ENCODE data around the gene TRDN.
"Not testable (repeated sequence)": the region's sequence is repeated elsewhere in the genome, so short reads cannot be mapped to it uniquely, and the experiment has no call there.

The TRDN gene

DNA sequence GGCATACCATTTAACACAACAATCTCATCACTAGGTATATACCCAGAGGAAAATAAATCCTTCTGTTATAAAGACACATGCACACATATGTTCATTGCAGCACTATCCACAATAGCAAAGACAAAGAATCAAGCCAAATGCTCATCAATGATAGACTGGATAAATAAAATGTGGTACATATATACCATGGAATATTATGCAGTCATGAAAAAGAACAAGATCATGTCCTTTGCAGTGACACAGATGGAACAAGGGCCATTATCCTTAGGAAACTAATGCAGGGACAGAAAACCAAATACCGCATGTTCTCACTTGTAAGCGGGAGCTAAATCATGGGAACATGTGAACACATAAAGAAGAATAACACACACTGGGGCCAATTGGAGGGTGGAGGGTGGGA, 322.3 kb downstream of the TRDN start:
- not testable (repeated sequence) for H3K36me3 ChIP-seq (ENCODE audit: control insufficient read depth in 2 of 2, insufficient read depth in 2 of 2, low read length in 2 of 2); H3K27ac ChIP-seq (ENCODE audit: low read length); H3K9ac ChIP-seq (ENCODE audit: low read length in 2 of 2); H3K4me1 ChIP-seq (ENCODE audit: control insufficient read depth, insufficient read depth, low read length); H3K4me3 ChIP-seq (ENCODE audit: low read length in 2 of 2); H3K9me3 ChIP-seq (ENCODE audit: control insufficient read depth in 2 of 2, low read length in 2 of 2); H3K27me3 ChIP-seq (ENCODE audit: control insufficient read depth in 1 of 2, insufficient read depth in 2 of 2, low read length in 2 of 2)

DNA sequence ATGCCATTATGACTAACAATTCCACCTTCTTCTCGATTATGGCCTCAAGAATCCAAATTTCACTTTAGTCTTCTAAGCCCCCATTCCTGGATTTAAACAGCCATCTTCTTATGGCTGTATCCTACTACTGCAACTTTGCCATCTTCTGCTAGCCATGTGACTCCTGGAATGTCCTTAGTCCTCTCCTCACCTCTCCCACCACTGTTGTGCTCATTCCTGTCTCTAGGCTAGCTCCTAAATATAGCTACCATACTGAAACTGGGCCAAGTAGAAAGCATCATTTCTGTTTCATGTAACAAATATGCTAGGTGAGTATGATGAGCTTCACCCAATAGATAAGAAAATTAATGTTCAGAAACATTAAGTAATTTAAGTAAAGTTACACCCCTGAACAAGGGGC, 327.6 kb downstream of the TRDN start:
- no peaks in the 10 kb centered on the region for H3K36me3 ChIP-seq (ENCODE audit: control insufficient read depth in 2 of 2, insufficient read depth in 2 of 2, low read length in 2 of 2)
- no peaks in the 10 kb centered on the region for H3K9me3 ChIP-seq (ENCODE audit: control insufficient read depth in 2 of 2, low read length in 2 of 2)
- H3K4me1 ChIP-seq (ENCODE audit: control insufficient read depth, insufficient read depth, low read length), result no peaks in the 10 kb centered on the region
- H3K27me3 ChIP-seq (ENCODE audit: control insufficient read depth in 1 of 2, insufficient read depth in 2 of 2, low read length in 2 of 2), result no peaks in the 10 kb centered on the region
- H3K4me3 ChIP-seq (ENCODE audit: low read length in 2 of 2), result no peak overlapping the region
- H3K27ac ChIP-seq (ENCODE audit: low read length), result no peak overlapping the region
- H3K9ac ChIP-seq (ENCODE audit: low read length in 2 of 2), result no peak overlapping the region

DNA sequence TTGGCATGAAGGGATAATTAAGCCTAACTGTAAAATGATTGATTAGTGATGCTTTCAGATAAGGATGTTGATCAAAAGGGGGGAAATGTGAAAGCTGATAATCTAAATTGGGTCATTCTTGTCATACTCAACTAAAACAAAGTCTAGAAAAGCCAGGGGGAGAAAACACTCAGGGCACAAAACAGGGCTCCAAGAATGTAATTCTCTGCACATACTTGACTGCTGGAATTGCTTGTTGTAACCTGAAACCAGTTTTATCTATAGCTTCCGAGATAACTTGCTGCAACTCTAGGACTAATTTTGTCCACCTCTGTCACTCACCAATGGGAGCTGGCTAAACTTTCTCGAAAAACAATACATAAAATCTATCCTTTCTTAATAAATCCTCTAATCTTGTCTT, 330.4 kb downstream of the TRDN start:
- no peaks in the 10 kb centered on the region for H3K4me1 ChIP-seq (ENCODE audit: control insufficient read depth, insufficient read depth, low read length)
- no peaks in the 10 kb centered on the region for H3K9me3 ChIP-seq (ENCODE audit: control insufficient read depth in 2 of 2, low read length in 2 of 2)
- H3K36me3 ChIP-seq (ENCODE audit: control insufficient read depth in 2 of 2, insufficient read depth in 2 of 2, low read length in 2 of 2), result no peaks in the 10 kb centered on the region
- no peak overlapping the region for H3K4me3 ChIP-seq (ENCODE audit: low read length in 2 of 2)
- no peak overlapping the region for H3K9ac ChIP-seq (ENCODE audit: low read length in 2 of 2)
- no peaks in the 10 kb centered on the region for H3K27me3 ChIP-seq (ENCODE audit: control insufficient read depth in 1 of 2, insufficient read depth in 2 of 2, low read length in 2 of 2)
- no peak overlapping the region for H3K27ac ChIP-seq (ENCODE audit: low read length)

DNA sequence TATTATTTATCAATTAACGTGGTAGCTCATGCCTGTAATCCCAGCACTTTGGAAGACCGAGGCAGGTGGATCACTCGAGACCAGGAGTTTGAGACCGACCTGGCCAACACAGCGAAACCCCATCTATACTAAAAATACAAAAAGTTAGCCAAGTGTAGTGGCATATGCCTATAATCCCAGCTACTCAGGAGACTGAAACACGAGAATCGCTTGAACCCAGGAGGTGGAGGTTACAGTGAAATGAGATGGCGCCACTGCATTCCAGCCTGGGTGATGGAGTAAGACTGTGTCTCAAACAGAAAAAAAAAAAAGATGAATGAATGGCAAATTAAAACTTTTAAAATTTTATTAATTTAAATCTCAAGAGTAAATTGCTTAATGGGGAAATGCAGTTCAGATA, 341.1 kb downstream of the TRDN start:
- Histone ChIP-seq H3K27me3 (ENCODE audit: control insufficient read depth in 1 of 2, insufficient read depth in 2 of 2, low read length in 2 of 2) (no peaks in the 10 kb centered on the region), H3K27ac (ENCODE audit: low read length) (no peak overlapping the region), H3K36me3 (ENCODE audit: control insufficient read depth in 2 of 2, insufficient read depth in 2 of 2, low read length in 2 of 2) (no peaks in the 10 kb centered on the region), H3K9ac (ENCODE audit: low read length in 2 of 2) (no peak overlapping the region), H3K4me1 (ENCODE audit: control insufficient read depth, insufficient read depth, low read length) (no peaks in the 10 kb centered on the region), H3K9me3 (ENCODE audit: control insufficient read depth in 2 of 2, low read length in 2 of 2) (no peaks in the 10 kb centered on the region), H3K4me3 (ENCODE audit: low read length in 2 of 2) (no peak overlapping the region)

DNA sequence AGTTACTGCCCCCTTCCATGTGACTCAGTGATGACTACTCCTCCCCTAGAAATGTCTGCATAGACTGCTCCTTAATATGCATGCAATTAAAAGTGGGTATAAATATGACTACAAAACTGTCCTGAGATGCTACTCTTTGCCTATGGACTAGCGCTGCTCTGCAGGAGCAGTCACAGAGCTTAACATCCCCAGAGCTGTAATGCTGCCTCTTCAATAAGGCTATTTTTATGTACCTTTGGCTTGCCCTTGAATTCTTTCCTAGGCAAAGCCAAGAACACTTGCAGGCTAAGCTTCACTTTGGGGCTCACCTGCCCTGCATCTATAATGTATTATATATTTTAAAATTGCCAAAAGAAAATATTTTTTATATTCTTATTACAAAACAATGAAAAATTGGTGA, 341.6 kb downstream of the TRDN start:
- Histone ChIP-seq H3K9ac (ENCODE audit: low read length in 2 of 2) (no peak overlapping the region), H3K4me1 (ENCODE audit: control insufficient read depth, insufficient read depth, low read length) (no peaks in the 10 kb centered on the region), H3K36me3 (ENCODE audit: control insufficient read depth in 2 of 2, insufficient read depth in 2 of 2, low read length in 2 of 2) (no peaks in the 10 kb centered on the region), H3K27me3 (ENCODE audit: control insufficient read depth in 1 of 2, insufficient read depth in 2 of 2, low read length in 2 of 2) (no peaks in the 10 kb centered on the region), H3K9me3 (ENCODE audit: control insufficient read depth in 2 of 2, low read length in 2 of 2) (no peaks in the 10 kb centered on the region), H3K4me3 (ENCODE audit: low read length in 2 of 2) (no peak overlapping the region), H3K27ac (ENCODE audit: low read length) (no peak overlapping the region)

- H3K4me1 ChIP-seq (ENCODE audit: control insufficient read depth, insufficient read depth, low read length), result no peaks in the 10 kb centered on the region
- no peak overlapping the region for H3K4me3 ChIP-seq (ENCODE audit: low read length in 2 of 2)
- H3K27me3 ChIP-seq (ENCODE audit: control insufficient read depth in 1 of 2, insufficient read depth in 2 of 2, low read length in 2 of 2), result no peaks in the 10 kb centered on the region
- no peak overlapping the region for H3K27ac ChIP-seq (ENCODE audit: low read length)
- no peaks in the 10 kb centered on the region for H3K9me3 ChIP-seq (ENCODE audit: control insufficient read depth in 2 of 2, low read length in 2 of 2)
- no peaks in the 10 kb centered on the region for H3K36me3 ChIP-seq (ENCODE audit: control insufficient read depth in 2 of 2, insufficient read depth in 2 of 2, low read length in 2 of 2)
- H3K9ac ChIP-seq (ENCODE audit: low read length in 2 of 2), result no peak overlapping the region
Observed at GRCh38 chr6:123288649-123289048, 348.1 kb downstream of the TRDN start.

DNA sequence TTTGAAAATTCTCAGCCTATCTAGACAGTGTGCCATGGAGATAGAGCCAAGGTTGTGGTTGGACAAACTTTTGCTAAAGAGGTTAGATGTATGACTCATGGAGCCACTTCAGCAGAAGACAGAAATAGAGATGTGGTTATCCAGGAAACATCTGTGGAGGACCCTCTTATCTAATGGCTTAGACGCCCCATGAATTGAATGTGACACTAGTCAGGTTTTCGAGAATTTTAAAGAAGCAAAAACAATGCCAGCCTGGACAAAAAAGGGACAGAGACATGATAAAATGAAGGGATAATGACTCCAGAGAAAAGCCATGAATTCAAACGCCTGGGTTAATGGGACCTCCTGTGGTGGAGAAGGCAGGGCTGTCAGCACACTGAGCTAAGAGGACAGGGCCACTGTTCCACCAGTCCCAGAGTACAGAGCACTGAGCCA, 360.2 kb downstream of the TRDN start:
- Histone ChIP-seq H3K9me3 (ENCODE audit: control insufficient read depth in 2 of 2, low read length in 2 of 2) (no peaks in the 10 kb centered on the region), H3K36me3 (ENCODE audit: control insufficient read depth in 2 of 2, insufficient read depth in 2 of 2, low read length in 2 of 2) (no peaks in the 10 kb centered on the region)

GRCh38 chr6:123263981-123264380, 372.8 kb downstream of the TRDN start:
- Histone ChIP-seq H3K4me1 (ENCODE audit: control insufficient read depth, insufficient read depth, low read length) (no peaks in the 10 kb centered on the region), H3K27me3 (ENCODE audit: control insufficient read depth in 1 of 2, insufficient read depth in 2 of 2, low read length in 2 of 2) (no peaks in the 10 kb centered on the region), H3K27ac (ENCODE audit: low read length) (no peak overlapping the region), H3K4me3 (ENCODE audit: low read length in 2 of 2) (no peak overlapping the region), H3K9ac (ENCODE audit: low read length in 2 of 2) (no peak overlapping the region), H3K9me3 (ENCODE audit: control insufficient read depth in 2 of 2, low read length in 2 of 2) (no peaks in the 10 kb centered on the region), H3K36me3 (ENCODE audit: control insufficient read depth in 2 of 2, insufficient read depth in 2 of 2, low read length in 2 of 2) (no peaks in the 10 kb centered on the region)

More for the DNA sequence above, 360.2 kb downstream of the TRDN start:
- Histone ChIP-seq H3K27me3 (ENCODE audit: control insufficient read depth in 1 of 2, insufficient read depth in 2 of 2, low read length in 2 of 2) (no peaks in the 10 kb centered on the region), H3K27ac (ENCODE audit: low read length) (no peak overlapping the region), H3K4me1 (ENCODE audit: control insufficient read depth, insufficient read depth, low read length) (no peaks in the 10 kb centered on the region), H3K9ac (ENCODE audit: low read length in 2 of 2) (no peak overlapping the region), H3K4me3 (ENCODE audit: low read length in 2 of 2) (no peak overlapping the region)

GRCh38 chr6:123240626-123241025, 396.1 kb downstream of the TRDN start:
- Histone ChIP-seq H3K4me1 (ENCODE audit: control insufficient read depth, insufficient read depth, low read length) (no peaks in the 10 kb centered on the region), H3K4me3 (ENCODE audit: low read length in 2 of 2) (no peak overlapping the region), H3K9ac (ENCODE audit: low read length in 2 of 2) (no peak overlapping the region), H3K36me3 (ENCODE audit: control insufficient read depth in 2 of 2, insufficient read depth in 2 of 2, low read length in 2 of 2) (no peaks in the 10 kb centered on the region), H3K9me3 (ENCODE audit: control insufficient read depth in 2 of 2, low read length in 2 of 2) (no peaks in the 10 kb centered on the region), H3K27me3 (ENCODE audit: control insufficient read depth in 1 of 2, insufficient read depth in 2 of 2, low read length in 2 of 2) (no peaks in the 10 kb centered on the region), H3K27ac (ENCODE audit: low read length) (no peak overlapping the region)

- no peak overlapping the region for H3K9ac ChIP-seq (ENCODE audit: low read length in 2 of 2)
- no peaks in the 10 kb centered on the region for H3K9me3 ChIP-seq (ENCODE audit: control insufficient read depth in 2 of 2, low read length in 2 of 2)
- H3K4me1 ChIP-seq (ENCODE audit: control insufficient read depth, insufficient read depth, low read length), result no peaks in the 10 kb centered on the region
- no peak overlapping the region for H3K27ac ChIP-seq (ENCODE audit: low read length)
- no peak overlapping the region for H3K4me3 ChIP-seq (ENCODE audit: low read length in 2 of 2)
- H3K27me3 ChIP-seq (ENCODE audit: control insufficient read depth in 1 of 2, insufficient read depth in 2 of 2, low read length in 2 of 2), result no peaks in the 10 kb centered on the region
- H3K36me3 ChIP-seq (ENCODE audit: control insufficient read depth in 2 of 2, insufficient read depth in 2 of 2, low read length in 2 of 2), result no peaks in the 10 kb centered on the region
Observed at GRCh38 chr6:123233336-123233735, 403.4 kb downstream of the TRDN start.

GRCh38 chr6:123227789-123228188, 409.0 kb downstream of the TRDN start:
- H3K36me3 ChIP-seq (ENCODE audit: control insufficient read depth in 2 of 2, insufficient read depth in 2 of 2, low read length in 2 of 2); H3K4me3 ChIP-seq (ENCODE audit: low read length in 2 of 2); H3K27me3 ChIP-seq (ENCODE audit: control insufficient read depth in 1 of 2, insufficient read depth in 2 of 2, low read length in 2 of 2); H3K4me1 ChIP-seq (ENCODE audit: control insufficient read depth, insufficient read depth, low read length); H3K9ac ChIP-seq (ENCODE audit: low read length in 2 of 2); H3K9me3 ChIP-seq (ENCODE audit: control insufficient read depth in 2 of 2, low read length in 2 of 2); H3K27ac ChIP-seq (ENCODE audit: low read length): not testable (repeated sequence)

DNA sequence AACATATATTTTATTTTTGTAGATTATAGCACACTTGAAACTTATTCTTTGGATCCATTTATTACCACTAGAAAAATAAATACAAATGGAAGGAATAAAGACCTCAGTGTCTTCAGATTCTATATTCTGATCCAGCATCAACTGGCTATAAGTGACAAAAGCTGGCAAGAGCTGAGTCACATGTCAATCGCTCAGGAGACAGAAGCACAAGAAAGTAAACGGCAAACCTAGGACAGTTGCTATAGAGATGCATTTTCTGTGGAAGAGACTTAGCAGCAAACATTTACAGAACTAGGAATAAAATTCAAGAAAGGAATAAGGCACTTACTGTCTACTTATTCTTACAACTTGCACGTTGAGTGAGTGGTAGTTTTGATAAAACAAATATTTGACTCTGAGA, 410.4 kb downstream of the TRDN start:
- Histone ChIP-seq H3K4me3 (ENCODE audit: low read length in 2 of 2) (no peak overlapping the region), H3K27me3 (ENCODE audit: control insufficient read depth in 1 of 2, insufficient read depth in 2 of 2, low read length in 2 of 2) (no peaks in the 10 kb centered on the region), H3K27ac (ENCODE audit: low read length) (no peak overlapping the region), H3K4me1 (ENCODE audit: control insufficient read depth, insufficient read depth, low read length) (no peaks in the 10 kb centered on the region), H3K36me3 (ENCODE audit: control insufficient read depth in 2 of 2, insufficient read depth in 2 of 2, low read length in 2 of 2) (no peaks in the 10 kb centered on the region), H3K9me3 (ENCODE audit: control insufficient read depth in 2 of 2, low read length in 2 of 2) (no peaks in the 10 kb centered on the region), H3K9ac (ENCODE audit: low read length in 2 of 2) (no peak overlapping the region)

Data from stomach smooth muscle (tissue), 2 donors.